ENCODE measurements around the gene ZNF584. TPM values are rescaled to one million over a fixed set of nuclear protein-coding genes. Genes with fewer than 3 reads are reported as not detected.

The ZNF584 gene
- polyA plus RNA-seq, 1 donor from 2014 or later: 29.6 TPM

DNA sequence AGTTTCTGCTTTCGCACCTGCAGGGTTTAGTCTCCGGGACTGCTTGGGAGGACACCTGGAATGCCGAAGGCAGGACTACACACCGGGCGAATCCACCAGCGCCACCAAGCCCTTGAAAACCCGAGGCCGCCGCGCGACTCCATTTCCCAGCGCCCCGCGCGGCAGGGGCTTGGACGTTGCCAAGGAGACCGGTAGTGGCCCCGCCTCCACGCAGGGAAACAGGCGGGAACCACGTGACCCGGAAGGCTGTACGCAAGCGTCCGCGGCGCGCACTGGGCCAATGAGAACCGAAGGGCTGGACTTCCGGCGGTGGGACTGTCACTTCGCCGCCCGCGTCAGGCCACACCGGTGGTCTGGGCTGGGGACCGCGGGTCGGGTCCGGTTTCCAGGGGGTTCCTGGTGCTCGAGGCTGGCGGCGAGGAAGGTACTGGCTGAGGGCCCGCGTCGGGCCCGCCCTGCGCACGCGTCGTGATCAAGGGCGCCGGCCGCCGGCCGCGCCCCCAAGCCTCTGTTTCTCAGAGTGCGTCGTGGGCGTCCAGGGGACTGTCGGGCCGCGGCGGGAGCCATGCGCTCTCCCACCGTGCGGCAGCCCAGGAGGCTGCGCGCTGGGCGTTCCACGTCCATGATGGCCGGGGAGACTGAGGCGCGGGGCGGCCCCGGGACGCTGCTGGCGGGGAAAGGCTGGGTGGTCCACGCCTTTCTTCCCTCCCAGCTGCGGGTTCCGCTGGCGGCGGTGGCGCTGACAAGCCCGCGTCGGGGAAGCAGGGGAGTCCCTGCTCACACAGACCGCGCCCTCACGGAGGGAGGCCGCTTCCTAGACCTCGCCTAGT is 58.5 kb downstream of the ZNF584 start, which contains the start of gene ZNF324:
Gene ZNF324, plus strand, starts transcription at position 321 of the 830 bp plus-strand sequence. CDS start 2,106 bp downstream, outside the sequence.
- H3K4me2 ChIP-seq (ENCODE audit: low read length): peak within 1 kb of the TSS; percentile 51
- H3K27me3 ChIP-seq (ENCODE audit: insufficient read depth, low read depth, low read length): no peaks in the 10 kb centered on the region
- H3K9me3 ChIP-seq (ENCODE audit: low read length): no peaks in the 10 kb centered on the region
- peaks cover 10% of the 10 kb centered on the region for H3K79me2 ChIP-seq (replicated peaks; ENCODE audit: insufficient read depth, low read length)
- TF ChIP-seq EP300 (conservative IDR thresholded peaks at IDR 0.05; ENCODE audit: poor library complexity, severe bottlenecking) (peak; percentile 42), MXI1 (conservative IDR thresholded peaks at IDR 0.05; ENCODE audit: poor library complexity, severe bottlenecking) (peak; percentile 95), SMC3 (conservative IDR thresholded peaks at IDR 0.05; ENCODE audit: poor library complexity) (peak; percentile 32), RAD21 (conservative IDR thresholded peaks at IDR 0.05) (peak; percentile 33), EZH2 (IDR thresholded peaks at IDR 0.05; ENCODE audit: borderline replicate concordance, insufficient read depth, low read length, poor library complexity, severe bottlenecking) (no peak), POLR2AphosphoS5 (IDR thresholded peaks at IDR 0.05) (peak; percentile 82), TAF1 (IDR thresholded peaks at IDR 0.05; ENCODE audit: low read depth) (peak; percentile 44)
- TF ChIP-seq, protein P1, sequence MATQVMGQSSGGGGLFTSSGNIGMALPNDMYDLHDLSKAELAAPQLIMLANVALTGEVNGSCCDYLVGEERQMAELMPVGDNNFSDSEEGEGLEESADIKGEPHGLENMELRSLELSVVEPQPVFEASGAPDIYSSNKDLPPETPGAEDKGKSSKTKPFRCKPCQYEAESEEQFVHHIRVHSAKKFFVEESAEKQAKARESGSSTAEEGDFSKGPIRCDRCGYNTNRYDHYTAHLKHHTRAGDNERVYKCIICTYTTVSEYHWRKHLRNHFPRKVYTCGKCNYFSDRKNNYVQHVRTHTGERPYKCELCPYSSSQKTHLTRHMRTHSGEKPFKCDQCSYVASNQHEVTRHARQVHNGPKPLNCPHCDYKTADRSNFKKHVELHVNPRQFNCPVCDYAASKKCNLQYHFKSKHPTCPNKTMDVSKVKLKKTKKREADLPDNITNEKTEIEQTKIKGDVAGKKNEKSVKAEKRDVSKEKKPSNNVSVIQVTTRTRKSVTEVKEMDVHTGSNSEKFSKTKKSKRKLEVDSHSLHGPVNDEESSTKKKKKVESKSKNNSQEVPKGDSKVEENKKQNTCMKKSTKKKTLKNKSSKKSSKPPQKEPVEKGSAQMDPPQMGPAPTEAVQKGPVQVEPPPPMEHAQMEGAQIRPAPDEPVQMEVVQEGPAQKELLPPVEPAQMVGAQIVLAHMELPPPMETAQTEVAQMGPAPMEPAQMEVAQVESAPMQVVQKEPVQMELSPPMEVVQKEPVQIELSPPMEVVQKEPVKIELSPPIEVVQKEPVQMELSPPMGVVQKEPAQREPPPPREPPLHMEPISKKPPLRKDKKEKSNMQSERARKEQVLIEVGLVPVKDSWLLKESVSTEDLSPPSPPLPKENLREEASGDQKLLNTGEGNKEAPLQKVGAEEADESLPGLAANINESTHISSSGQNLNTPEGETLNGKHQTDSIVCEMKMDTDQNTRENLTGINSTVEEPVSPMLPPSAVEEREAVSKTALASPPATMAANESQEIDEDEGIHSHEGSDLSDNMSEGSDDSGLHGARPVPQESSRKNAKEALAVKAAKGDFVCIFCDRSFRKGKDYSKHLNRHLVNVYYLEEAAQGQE (IDR thresholded peaks at IDR 0.05; ENCODE audit: borderline replicate concordance): no peak
- TF ChIP-seq, protein P2, sequence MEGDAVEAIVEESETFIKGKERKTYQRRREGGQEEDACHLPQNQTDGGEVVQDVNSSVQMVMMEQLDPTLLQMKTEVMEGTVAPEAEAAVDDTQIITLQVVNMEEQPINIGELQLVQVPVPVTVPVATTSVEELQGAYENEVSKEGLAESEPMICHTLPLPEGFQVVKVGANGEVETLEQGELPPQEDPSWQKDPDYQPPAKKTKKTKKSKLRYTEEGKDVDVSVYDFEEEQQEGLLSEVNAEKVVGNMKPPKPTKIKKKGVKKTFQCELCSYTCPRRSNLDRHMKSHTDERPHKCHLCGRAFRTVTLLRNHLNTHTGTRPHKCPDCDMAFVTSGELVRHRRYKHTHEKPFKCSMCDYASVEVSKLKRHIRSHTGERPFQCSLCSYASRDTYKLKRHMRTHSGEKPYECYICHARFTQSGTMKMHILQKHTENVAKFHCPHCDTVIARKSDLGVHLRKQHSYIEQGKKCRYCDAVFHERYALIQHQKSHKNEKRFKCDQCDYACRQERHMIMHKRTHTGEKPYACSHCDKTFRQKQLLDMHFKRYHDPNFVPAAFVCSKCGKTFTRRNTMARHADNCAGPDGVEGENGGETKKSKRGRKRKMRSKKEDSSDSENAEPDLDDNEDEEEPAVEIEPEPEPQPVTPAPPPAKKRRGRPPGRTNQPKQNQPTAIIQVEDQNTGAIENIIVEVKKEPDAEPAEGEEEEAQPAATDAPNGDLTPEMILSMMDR (IDR thresholded peaks at IDR 0.05; ENCODE audit: poor library complexity, severe bottlenecking): peak; percentile 33
- peak within 1 kb of the TSS; percentile 97 for H3K4me3 ChIP-seq (ENCODE audit: low read length)
- no peaks in the 10 kb centered on the region for H4K20me1 ChIP-seq (ENCODE audit: insufficient read depth)
- peak within 1 kb of the TSS; percentile 69 for H3K27ac ChIP-seq (ENCODE audit: low read length)
- no peaks in the 10 kb centered on the region for H3K36me3 ChIP-seq (ENCODE audit: insufficient read depth, low read length)
- H3K9me2 ChIP-seq (ENCODE audit: insufficient read depth, low read length): no peaks in the 10 kb centered on the region
- peak within 1 kb of the TSS; percentile 82 for H2AFZ ChIP-seq (ENCODE audit: low read depth, low read length)
- no peaks in the 10 kb centered on the region for H3F3A ChIP-seq (ENCODE audit: insufficient read depth, low read length, poor library complexity, severe bottlenecking)
- peak within 1 kb of the TSS; percentile 76 for H3K9ac ChIP-seq (ENCODE audit: low read length)

Small RNA genes lying within 50 kb of the gene (small RNA-seq; reads per million reads assigned to genes)
- 0.23 to 5.5 (median 1.9) reads per million in 3 experiments for gene MIR4754
- 0.13 to 0.57 (median 0.26) reads per million in 3 experiments for gene RNA5SP473

Other genes with a start within 250 kb of the ZNF584 start
- gene ZNF274, start 225.6 kb upstream of the ZNF584 start, polyA plus RNA-seq: 46.4 and 47.2 TPM in 2 replicates
- 22.7 and 50.1 TPM in 2 replicates for gene ZNF544, start 179.7 kb upstream of the ZNF584 start, polyA plus RNA-seq
- gene ZNF8, start 129.7 kb upstream of the ZNF584 start, polyA plus RNA-seq: 5.5 and 6.4 TPM in 2 replicates
- 137 and 141 TPM in 2 replicates for gene ERVK3-1, start 103.3 kb upstream of the ZNF584 start, polyA plus RNA-seq
- 1.6 and 2.2 TPM in 2 replicates for gene ZSCAN22, start 81.7 kb upstream of the ZNF584 start, polyA plus RNA-seq
- 35.4 and 40.0 TPM in 2 replicates for gene A1BG, start 55.2 kb upstream of the ZNF584 start, polyA plus RNA-seq
- 13.7 and 18.4 TPM in 2 replicates for gene ZNF497, start 45.9 kb upstream of the ZNF584 start, polyA plus RNA-seq
- 4.5 and 9.8 TPM in 2 replicates for gene ZNF837, start 27.6 kb upstream of the ZNF584 start, polyA plus RNA-seq
- 1,461 and 1,514 TPM in 2 replicates for gene RPS5, start 21.4 kb upstream of the ZNF584 start, polyA plus RNA-seq
- gene RNF225, start 13.0 kb upstream of the ZNF584 start, polyA plus RNA-seq: not detected in 2 replicates
- 0.77 and 1.0 TPM in 2 replicates for gene ZNF132, start 31.5 kb downstream of the ZNF584 start, polyA plus RNA-seq
- 7.8 and 10.4 TPM in 2 replicates for gene ZNF324B, start 43.0 kb downstream of the ZNF584 start, polyA plus RNA-seq
- gene ZNF324, start 58.4 kb downstream of the ZNF584 start, polyA plus RNA-seq: 12.5 and 19.5 TPM in 2 replicates
- 18.2 and 25.9 TPM in 2 replicates for gene ZNF446, start 67.7 kb downstream of the ZNF584 start, polyA plus RNA-seq
- gene SLC27A5, start 103.3 kb downstream of the ZNF584 start, polyA plus RNA-seq: 14.9 and 19.7 TPM in 2 replicates
- gene ZBTB45, start 111.2 kb downstream of the ZNF584 start, polyA plus RNA-seq: 5.5 and 6.8 TPM in 2 replicates
- 227 and 256 TPM in 2 replicates for gene TRIM28, start 135.4 kb downstream of the ZNF584 start, polyA plus RNA-seq
- 176 and 189 TPM in 2 replicates for gene CHMP2A, start 146.5 kb downstream of the ZNF584 start, polyA plus RNA-seq
- 138 and 151 TPM in 2 replicates for gene UBE2M, start 150.0 kb downstream of the ZNF584 start, polyA plus RNA-seq
- gene MZF1, start 164.7 kb downstream of the ZNF584 start, polyA plus RNA-seq: 74.6 and 80.8 TPM in 2 replicates

Data from neural cell (in vitro differentiated cells).